HG02623 (cell line): ENCODE results near the gene LHFPL6.

Source experiments
- ATAC-seq: cut with Tn5 transposase; IDR thresholded peaks from one replicate; pipeline ENCODE4 v1.9.1; 2021; ENCODE audit warnings: moderate library complexity; ENCODE audit not compliant: unreplicated experiment

LHFPL6 gene

GRCh38 chr13:39596176-39596575 lies 6.8 kb downstream of the LHFPL6 start:
- no peak for ATAC-seq

GRCh38 chr13:39590466-39591036 lies 12.4 kb downstream of the LHFPL6 start:
- ATAC-seq = no peak

- no peak for ATAC-seq
These were observed 14.6 kb downstream of the LHFPL6 start for GRCh38 chr13:39588384-39588783.

- no peak for ATAC-seq
These were observed 15.1 kb downstream of the LHFPL6 start for GRCh38 chr13:39587939-39588338.

- no peak for ATAC-seq
These were observed 15.9 kb downstream of the LHFPL6 start for GRCh38 chr13:39586958-39587605.

- ATAC-seq = no peak
These were observed 16.8 kb downstream of the LHFPL6 start for GRCh38 chr13:39586151-39586550.

GRCh38 chr13:39585219-39585618 lies 17.8 kb downstream of the LHFPL6 start:
- no peak for ATAC-seq

GRCh38 chr13:39580881-39581575 lies 22.0 kb downstream of the LHFPL6 start:
- no peak for ATAC-seq

- no peak for ATAC-seq
These were observed 24.1 kb downstream of the LHFPL6 start for GRCh38 chr13:39578821-39579291.

- no peak for ATAC-seq
These were observed 25.0 kb downstream of the LHFPL6 start for GRCh38 chr13:39577838-39578491.

GRCh38 chr13:39577203-39577602 lies 25.8 kb downstream of the LHFPL6 start:
- no peak for ATAC-seq

GRCh38 chr13:39575641-39576238 lies 27.3 kb downstream of the LHFPL6 start:
- no peak for ATAC-seq

- ATAC-seq = no peak
These were observed 31.4 kb downstream of the LHFPL6 start for GRCh38 chr13:39571502-39572092.

GRCh38 chr13:39567569-39567968 lies 35.4 kb downstream of the LHFPL6 start:
- no peak for ATAC-seq

GRCh38 chr13:39566216-39566869 lies 36.6 kb downstream of the LHFPL6 start:
- ATAC-seq = no peak

GRCh38 chr13:39565036-39565949 lies 37.7 kb downstream of the LHFPL6 start:
- ATAC-seq = no peak

GRCh38 chr13:39563470-39563735 lies 39.6 kb downstream of the LHFPL6 start:
- no peak for ATAC-seq

- no peak for ATAC-seq
These were observed 41.0 kb downstream of the LHFPL6 start for GRCh38 chr13:39561971-39562370.

GRCh38 chr13:39559847-39560246 lies 43.1 kb downstream of the LHFPL6 start:
- ATAC-seq = no peak
